AG04450 (cell line): Measurements from ENCODE around the gene THOC5. TPM values are rescaled to one million over a fixed set of nuclear protein-coding genes. Genes with fewer than 3 reads are reported as not detected.

Experiments used
- CTCF ChIA-PET: fragments of 300-600, 350-600 bp; formaldehyde crosslinking; extraction: SDS; loops from one replicate; lab custom pipeline; 2022; ENCODE audit warnings: antibody characterized with exemption, inconsistent platforms; lab: Charles Lee
- POLR2A ChIA-PET: fragments of 350-600 bp; formaldehyde crosslinking; extraction: SDS; loops from one replicate; lab custom pipeline; 2021; ENCODE audit warnings: antibody characterized with exemption, inconsistent platforms; lab: Yijun Ruan, JAX
- DNase-seq: peaks from one replicate; pipeline ENCODE4 v3.0.0-alpha.2; 2011; ENCODE audit warnings: low read depth, low spot score
- H3K27ac ChIP-seq: one replicate; pipeline ENCODE4 v1.5.1; 2012; ENCODE audit warnings: low read depth, low read length, control low read depth
- H3K27me3 ChIP-seq: one replicate; pipeline ENCODE4 v1.6.0; 2012; ENCODE audit warnings: low read length; ENCODE audit not compliant: control insufficient read depth, insufficient read depth
- H3K4me3 ChIP-seq: 2 replicates; pipeline ENCODE4 v1.5.1; 2011; ENCODE audit warnings: mild to moderate bottlenecking, low read depth, low read length, control low read depth
- H3K9me3 ChIP-seq: 2 replicates; pipeline ENCODE4 v1.5.1; 2012; ENCODE audit warnings: low read length; ENCODE audit not compliant: control insufficient read depth, insufficient read depth
- polyA plus RNA-seq: library from polyadenylated mRNA; depleted of rRNA; stranded (reverse); fragments of >200 nt; gene quantifications from 2 replicates; pipeline ENCODE4 v1.2.3, GENCODE V29; 2011
- TF ChIP-seq, protein P1 (sequence below): IDR thresholded peaks from 2 replicates; pipeline ENCODE4 v1.5.1; 2011; ENCODE audit warnings: low read depth, low read length, control low read depth, inconsistent platforms

THOC5 gene
- polyA plus RNA-seq, 1 experiment: 93.7 TPM

DNA sequence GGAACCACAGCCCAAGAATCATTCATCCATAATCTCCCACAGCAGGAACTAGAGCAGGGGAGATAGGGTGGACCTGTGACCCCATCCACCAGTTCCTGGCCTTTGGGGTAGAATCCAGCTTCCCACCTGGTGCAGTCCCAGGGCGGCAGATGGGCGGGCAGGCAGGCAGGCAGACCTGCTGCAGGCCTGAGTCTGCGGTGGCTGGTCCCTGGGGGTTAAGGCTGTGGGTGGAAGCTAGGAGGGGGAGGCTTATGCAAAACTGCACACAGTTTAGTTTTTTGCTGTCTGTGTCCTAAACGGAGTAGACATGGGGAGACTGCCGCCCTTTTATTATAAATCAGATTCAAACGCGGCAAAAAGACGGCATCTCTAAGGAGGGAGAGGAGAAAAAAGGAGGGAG is 78.0 kb downstream of the THOC5 start:
- H3K9me3 ChIP-seq: no peaks in the 10 kb centered on the region; the same call in 1 of the 2 replicates
- POLR2A ChIA-PET: no interaction called here
- TF ChIP-seq, protein P1, sequence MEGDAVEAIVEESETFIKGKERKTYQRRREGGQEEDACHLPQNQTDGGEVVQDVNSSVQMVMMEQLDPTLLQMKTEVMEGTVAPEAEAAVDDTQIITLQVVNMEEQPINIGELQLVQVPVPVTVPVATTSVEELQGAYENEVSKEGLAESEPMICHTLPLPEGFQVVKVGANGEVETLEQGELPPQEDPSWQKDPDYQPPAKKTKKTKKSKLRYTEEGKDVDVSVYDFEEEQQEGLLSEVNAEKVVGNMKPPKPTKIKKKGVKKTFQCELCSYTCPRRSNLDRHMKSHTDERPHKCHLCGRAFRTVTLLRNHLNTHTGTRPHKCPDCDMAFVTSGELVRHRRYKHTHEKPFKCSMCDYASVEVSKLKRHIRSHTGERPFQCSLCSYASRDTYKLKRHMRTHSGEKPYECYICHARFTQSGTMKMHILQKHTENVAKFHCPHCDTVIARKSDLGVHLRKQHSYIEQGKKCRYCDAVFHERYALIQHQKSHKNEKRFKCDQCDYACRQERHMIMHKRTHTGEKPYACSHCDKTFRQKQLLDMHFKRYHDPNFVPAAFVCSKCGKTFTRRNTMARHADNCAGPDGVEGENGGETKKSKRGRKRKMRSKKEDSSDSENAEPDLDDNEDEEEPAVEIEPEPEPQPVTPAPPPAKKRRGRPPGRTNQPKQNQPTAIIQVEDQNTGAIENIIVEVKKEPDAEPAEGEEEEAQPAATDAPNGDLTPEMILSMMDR: no peak
- no peak overlapping the region for H3K4me3 ChIP-seq
- no peak overlapping the region for H3K27ac ChIP-seq
- no peak for DNase-seq
- CTCF ChIA-PET: no interaction called here
- peaks cover 46% of the 10 kb centered on the region for H3K27me3 ChIP-seq

DNA sequence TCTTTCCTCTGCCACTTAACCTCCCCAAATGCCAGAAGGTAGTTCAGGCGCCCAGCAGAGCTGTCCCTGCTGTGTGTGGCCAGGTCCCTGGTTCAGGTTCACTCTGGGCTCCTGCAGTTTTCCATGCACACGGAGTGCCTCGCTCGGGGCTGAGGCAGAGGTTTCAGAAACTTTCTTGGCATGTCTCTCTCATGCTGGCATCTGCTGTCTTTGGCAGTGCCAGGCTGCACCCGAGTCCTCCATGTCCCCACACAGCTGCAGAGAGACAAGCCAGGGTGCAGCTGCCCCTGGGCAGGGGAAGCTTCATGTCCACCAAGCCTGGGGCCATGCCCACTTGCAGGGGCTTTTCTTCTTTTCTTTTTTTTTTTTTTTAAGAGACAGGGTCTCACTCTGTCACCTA is 80.6 kb downstream of the THOC5 start:
- peaks cover 36% of the 10 kb centered on the region for H3K27me3 ChIP-seq
- POLR2A ChIA-PET: no interaction called here
- CTCF ChIA-PET: interaction anchor here (0.9 to 1.1 kb wide), 2 partner anchors 10 to 80 kb away, joined by 3 read pairs; partner anchors contain the start of gene THOC5
- H3K4me3 ChIP-seq: no peak overlapping the region
- DNase-seq: no peak
- TF ChIP-seq, protein P1: no peak
- no peaks in the 10 kb centered on the region; the same call in 1 of the 2 replicates for H3K9me3 ChIP-seq
- no peak overlapping the region for H3K27ac ChIP-seq

DNA sequence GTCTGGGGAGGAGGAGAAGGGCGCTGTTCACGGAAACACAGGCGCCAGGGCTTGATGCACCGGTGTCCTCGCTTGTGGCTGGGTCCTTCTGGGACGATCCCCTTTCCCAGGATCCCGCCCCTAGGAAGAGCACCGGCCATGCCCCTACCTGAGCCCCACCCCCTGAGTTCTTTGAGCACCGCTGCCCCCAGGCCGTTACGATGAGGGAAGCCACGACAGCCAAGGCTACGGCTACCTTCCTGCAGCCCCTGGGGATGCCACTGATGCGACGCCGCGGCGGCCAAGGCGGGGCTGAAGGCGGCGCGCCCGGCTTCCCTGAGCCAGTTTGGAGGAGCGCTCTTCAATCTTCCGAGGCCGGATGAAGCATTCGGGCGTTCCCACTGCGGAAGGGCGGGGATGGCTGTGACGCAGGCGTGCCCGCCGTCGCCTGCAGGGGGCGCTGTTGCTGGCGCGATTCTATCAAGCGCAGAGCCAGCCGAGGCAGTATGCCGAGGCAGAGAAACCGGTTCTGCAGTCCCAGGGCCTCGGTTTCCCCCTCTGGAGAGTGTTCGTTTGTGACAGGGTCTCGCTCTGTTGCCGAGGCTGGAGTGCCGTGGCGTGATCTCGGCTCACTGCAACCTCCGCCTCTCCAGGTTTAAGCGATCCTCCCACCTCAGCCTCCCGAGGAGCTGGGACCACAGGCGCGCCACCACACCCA is 83.2 kb downstream of the THOC5 start:
- H3K4me3 ChIP-seq: peak overlapping the region; percentile 31
- H3K27ac ChIP-seq: no peak overlapping the region
- ChIA-PET CTCF (interaction anchor here (0.5 to 1.1 kb wide), 8 partner anchors 10 to 1908 kb away, joined by 3 to 5 read pairs (median 3); partner anchors contain the start of gene NEFH), POLR2A (interaction anchor here (0.6 kb wide), 1 partner anchor 17 kb away, joined by 4 read pairs; no protein-coding TSS in a partner anchor)
- peaks cover 35% of the 10 kb centered on the region for H3K27me3 ChIP-seq
- H3K9me3 ChIP-seq: no peaks in the 10 kb centered on the region; the same call in 1 of the 2 replicates
- TF ChIP-seq, protein P1: peak; percentile 74
- DNase-seq: no peak

DNA sequence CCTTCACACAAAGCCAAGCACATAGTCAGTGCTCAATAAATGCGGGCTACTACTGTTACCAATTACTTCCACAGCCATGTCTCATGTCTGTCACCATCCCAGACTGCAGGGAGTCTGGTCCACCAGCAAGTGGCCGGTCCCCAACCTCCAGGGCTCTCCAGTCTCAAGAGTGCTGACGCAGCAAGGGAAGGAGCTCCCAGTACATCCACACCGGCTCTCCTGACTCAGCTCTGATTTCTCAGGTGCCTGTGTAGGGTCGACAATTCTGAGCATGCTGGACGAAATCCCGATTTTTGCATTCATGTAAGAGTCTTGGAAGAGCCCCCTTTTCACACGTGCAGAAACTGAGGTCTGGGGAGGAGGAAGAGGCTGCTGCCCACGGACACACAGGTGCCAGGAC is 83.8 kb downstream of the THOC5 start:
- DNase-seq: no peak
- H3K4me3 ChIP-seq: no peak overlapping the region
- TF ChIP-seq, protein P1: no peak
- ChIA-PET POLR2A (interaction anchor here (0.6 kb wide), 1 partner anchor 17 kb away, joined by 4 read pairs; no protein-coding TSS in a partner anchor), CTCF (no interaction called here)
- peaks cover 34% of the 10 kb centered on the region for H3K27me3 ChIP-seq
- H3K9me3 ChIP-seq: no peaks in the 10 kb centered on the region; the same call in 1 of the 2 replicates
- H3K27ac ChIP-seq: no peak overlapping the region

DNA sequence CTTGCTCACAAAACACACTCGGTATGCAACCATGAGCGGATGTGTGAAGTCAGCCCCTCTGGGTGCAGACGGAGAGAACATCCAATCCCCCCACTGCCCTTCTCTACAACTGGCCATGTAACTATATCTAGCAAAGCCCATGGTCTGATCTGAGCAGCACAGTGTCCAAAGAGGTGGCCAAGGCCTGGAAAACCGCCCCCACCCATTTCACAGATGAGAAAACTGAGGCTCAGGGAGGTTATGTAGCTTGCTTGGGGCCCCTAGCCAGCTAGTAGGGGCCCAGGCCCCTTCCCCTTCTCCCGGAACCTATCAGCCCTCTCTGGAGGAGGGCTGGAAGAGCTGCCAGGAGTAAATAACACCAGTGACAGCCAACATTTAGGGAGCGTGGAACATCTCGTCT is 89.0 kb downstream of the THOC5 start:
- no peak for DNase-seq
- H3K27me3 ChIP-seq: peaks cover 17% of the 10 kb centered on the region
- no peak overlapping the region for H3K4me3 ChIP-seq
- ChIA-PET POLR2A (no interaction called here), CTCF (no interaction called here)
- TF ChIP-seq, protein P1: no peak
- H3K27ac ChIP-seq: no peak overlapping the region
- H3K9me3 ChIP-seq: no peaks in the 10 kb centered on the region
